ENCODE data around the gene RFTN1. TPM values are rescaled to one million over a fixed set of nuclear protein-coding genes. Genes with fewer than 3 reads are reported as not detected.

The RFTN1 gene
- total RNA-seq, 1 experiment from 2014 or later: 2.2 TPM

DNA sequence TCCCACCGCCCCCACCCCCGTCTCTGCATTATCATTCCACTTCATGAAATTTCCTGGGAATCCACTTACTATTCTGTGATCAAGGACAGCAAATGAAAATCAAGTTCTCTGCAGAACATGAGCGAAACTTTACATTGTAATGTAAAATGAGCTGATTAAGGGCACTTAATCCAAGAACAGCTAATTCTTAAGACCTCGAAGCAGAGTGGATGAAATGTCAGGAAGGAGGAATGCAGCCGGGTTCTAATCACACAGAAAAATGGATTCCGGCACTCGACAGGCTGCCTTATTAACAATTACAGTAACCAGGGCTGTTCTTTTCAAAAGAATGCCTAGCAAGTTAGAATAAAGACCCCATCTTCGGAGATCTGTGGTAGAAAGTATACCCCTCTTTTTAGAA lies 57.5 kb downstream of the RFTN1 start:
- no peaks in the 10 kb centered on the region for H3K79me2 ChIP-seq (ENCODE audit: insufficient read depth, low read length)
- H3K23me2 ChIP-seq (ENCODE audit: insufficient read length, low read depth, low read length, poor library complexity, severe bottlenecking): no peaks in the 10 kb centered on the region
- H3K4me2 ChIP-seq (ENCODE audit: insufficient read depth, insufficient read length, low read length): no peak overlapping the region
- H3K14ac ChIP-seq (ENCODE audit: insufficient read depth, low read length): no peak overlapping the region
- H2AK5ac ChIP-seq (ENCODE audit: insufficient read length, low read length): no peak overlapping the region
- peaks cover 3% of the 10 kb centered on the region in 2 experiments; a peak in 2 of 5 replicates for H3K9me3 Mint-ChIP-seq
- no peak overlapping the region for H4K5ac ChIP-seq (ENCODE audit: insufficient read length, low read depth, low read length)
- H3K18ac ChIP-seq (ENCODE audit: insufficient read length, low read depth, low read length): no peak overlapping the region
- no peaks in the 10 kb centered on the region for H3K9me3 ChIP-seq (ENCODE audit: control insufficient read depth, low read depth, low read length)
- H2BK5ac ChIP-seq (ENCODE audit: insufficient read length, low read length): no peak overlapping the region
- H3K23ac ChIP-seq (ENCODE audit: insufficient read length, low read depth, low read length): no peak overlapping the region
- H4K91ac ChIP-seq (ENCODE audit: insufficient read length, low read depth, low read length): no peak overlapping the region
- H2BK120ac ChIP-seq (ENCODE audit: low read depth, low read length, poor library complexity, severe bottlenecking): no peak overlapping the region
- H3K27ac ChIP-seq (ENCODE audit: insufficient read length, low read depth, low read length): no peak overlapping the region
- H3K36me3 Mint-ChIP-seq (ENCODE audit: insufficient read depth in 1 of 3, low read depth in 3 of 3): no peaks in the 10 kb centered on the region
- H3K4me1 Mint-ChIP-seq: peaks cover 25 to 29% of the 10 kb centered on the region in 2 experiments
- no peak overlapping the region for H2BK20ac ChIP-seq (ENCODE audit: low read depth, low read length, poor library complexity, severe bottlenecking)
- H3K9ac ChIP-seq (ENCODE audit: extremely low read depth, insufficient read length, low read length): no peak overlapping the region
- no peak overlapping the region for H2AFZ ChIP-seq (ENCODE audit: low read length)
- no peaks in the 10 kb centered on the region; the same call in 1 of the 2 replicates for H3K27me3 Mint-ChIP-seq (ENCODE audit: low read depth)
- no peaks in the 10 kb centered on the region for H4K20me1 ChIP-seq (ENCODE audit: control insufficient read depth, insufficient read depth, insufficient read length)
- H3K79me1 ChIP-seq (ENCODE audit: insufficient read depth, low read depth, low read length, poor library complexity, severe bottlenecking): no peaks in the 10 kb centered on the region
- 0 out of 5 replicates have a peak overlapping the region, but pooled peaks of 1 of the 2 experiments have one; percentile 6 for H3K4me3 Mint-ChIP-seq
- no peak overlapping the region for H4K8ac ChIP-seq (replicated peaks; ENCODE audit: insufficient read length, low read depth, low read length)
- no peak overlapping the region for H2BK15ac ChIP-seq (ENCODE audit: low read depth, low read length)
- TF ChIP-seq, protein P1, sequence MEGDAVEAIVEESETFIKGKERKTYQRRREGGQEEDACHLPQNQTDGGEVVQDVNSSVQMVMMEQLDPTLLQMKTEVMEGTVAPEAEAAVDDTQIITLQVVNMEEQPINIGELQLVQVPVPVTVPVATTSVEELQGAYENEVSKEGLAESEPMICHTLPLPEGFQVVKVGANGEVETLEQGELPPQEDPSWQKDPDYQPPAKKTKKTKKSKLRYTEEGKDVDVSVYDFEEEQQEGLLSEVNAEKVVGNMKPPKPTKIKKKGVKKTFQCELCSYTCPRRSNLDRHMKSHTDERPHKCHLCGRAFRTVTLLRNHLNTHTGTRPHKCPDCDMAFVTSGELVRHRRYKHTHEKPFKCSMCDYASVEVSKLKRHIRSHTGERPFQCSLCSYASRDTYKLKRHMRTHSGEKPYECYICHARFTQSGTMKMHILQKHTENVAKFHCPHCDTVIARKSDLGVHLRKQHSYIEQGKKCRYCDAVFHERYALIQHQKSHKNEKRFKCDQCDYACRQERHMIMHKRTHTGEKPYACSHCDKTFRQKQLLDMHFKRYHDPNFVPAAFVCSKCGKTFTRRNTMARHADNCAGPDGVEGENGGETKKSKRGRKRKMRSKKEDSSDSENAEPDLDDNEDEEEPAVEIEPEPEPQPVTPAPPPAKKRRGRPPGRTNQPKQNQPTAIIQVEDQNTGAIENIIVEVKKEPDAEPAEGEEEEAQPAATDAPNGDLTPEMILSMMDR (conservative IDR thresholded peaks at IDR 0.05): no peak
- no peak overlapping the region for H2BK12ac ChIP-seq (ENCODE audit: insufficient read length, low read depth, low read length)
- DNase-seq: no peak
- no peaks in the 10 kb centered on the region for H3K27me3 ChIP-seq (ENCODE audit: insufficient read depth, low read length)
- H3K4ac ChIP-seq (ENCODE audit: low read depth, low read length): no peak overlapping the region
- H3K4me1 ChIP-seq (ENCODE audit: insufficient read depth, low read length): peaks cover 8% of the 10 kb centered on the region
- no peak overlapping the region for H3K56ac ChIP-seq (ENCODE audit: insufficient read length, low read depth, low read length)
- H3T11ph ChIP-seq (ENCODE audit: low read length): no peak overlapping the region
- no CpG with 5 or more reads among the region's 8 CpGs for WGBS (ENCODE audit: extremely low coverage, insufficient read length, low lambda C conversion rate)
- peak overlapping the region in 1 of 3 experiments; percentile 92; a peak in 2 of 7 replicates for H3K27ac Mint-ChIP-seq
